HG03060 (cell line): Measurements from ENCODE around the gene SVEP1.

Experiments used
- ATAC-seq: cut with Tn5 transposase; IDR thresholded peaks from one replicate; pipeline ENCODE4 v1.9.1; 2021; ENCODE audit warnings: low read depth, moderate number of reproducible peaks; ENCODE audit not compliant: unreplicated experiment

The SVEP1 gene

GRCh38 chr9:110330484-110331105 is 248.9 kb downstream of the SVEP1 start:
- ATAC-seq, result no peak

DNA sequence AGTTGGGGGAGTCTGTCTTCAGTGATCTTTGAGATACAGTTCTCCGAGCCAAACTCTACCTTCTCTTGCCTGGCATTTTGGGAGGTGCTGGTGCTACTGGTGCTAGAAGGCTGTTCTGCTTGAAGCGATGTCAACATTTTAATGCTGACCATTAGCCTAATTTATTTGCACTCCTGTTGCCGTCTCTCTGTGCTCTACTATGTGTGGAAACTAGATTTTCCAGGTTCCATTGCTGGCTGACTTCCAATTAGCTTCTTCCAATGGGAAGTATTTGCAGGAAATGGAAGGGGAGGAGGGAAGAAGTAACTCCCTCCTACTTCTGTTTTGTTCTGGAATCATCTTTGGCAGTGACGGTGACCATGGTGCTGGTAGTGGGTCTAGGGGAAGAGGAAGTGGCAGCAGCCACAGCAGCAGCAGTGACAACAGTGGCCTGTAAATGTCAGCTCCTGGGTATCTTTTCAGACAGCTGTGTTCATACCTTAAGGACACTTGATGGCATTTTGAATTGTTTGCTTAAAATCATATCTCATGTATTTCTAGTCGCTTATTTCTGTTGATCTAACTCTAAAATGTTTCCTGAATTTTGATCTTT is 249.8 kb downstream of the SVEP1 start:
- no peak for ATAC-seq

- no peak for ATAC-seq
Observed at GRCh38 chr9:110328763-110329162, 250.8 kb downstream of the SVEP1 start.

DNA sequence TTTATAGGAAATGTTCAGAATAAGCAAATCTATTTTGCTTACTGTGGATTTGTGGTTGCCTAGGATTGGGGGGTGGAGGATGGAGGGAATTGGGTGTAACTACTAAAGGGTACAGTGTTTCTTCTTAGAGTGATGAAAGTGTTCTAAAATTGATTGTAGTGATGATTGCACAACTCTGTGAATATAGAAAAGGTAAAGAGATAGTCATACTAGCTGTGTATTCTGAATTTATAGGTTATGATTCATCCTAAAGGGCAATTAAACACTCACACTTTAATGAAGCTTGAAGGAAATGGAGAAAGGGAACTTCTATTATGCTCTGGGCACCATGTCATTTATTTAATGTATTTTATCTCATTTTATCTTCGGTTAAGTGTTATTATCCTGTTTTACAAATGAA is 251.8 kb downstream of the SVEP1 start:
- ATAC-seq, result no peak

DNA sequence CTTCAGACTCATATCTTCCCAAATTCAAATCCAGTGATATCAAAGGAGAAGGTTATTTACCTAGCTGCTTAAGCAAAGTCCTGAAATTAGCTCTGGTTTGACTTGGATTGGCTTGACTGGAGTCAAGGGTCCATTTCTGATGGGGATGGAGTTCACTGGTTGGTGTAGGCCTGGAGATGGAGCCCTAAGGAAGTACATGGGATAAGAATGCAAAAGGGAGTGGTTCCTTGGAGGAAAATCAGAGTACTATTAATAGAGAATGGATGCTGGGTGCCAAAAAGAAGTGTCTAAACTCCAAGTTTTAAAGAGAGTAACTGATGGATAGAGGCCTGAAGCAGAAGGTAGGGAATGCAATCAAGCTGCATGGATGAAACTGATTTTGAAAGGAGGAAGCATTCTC is 255.7 kb downstream of the SVEP1 start:
- ATAC-seq, result no peak

DNA sequence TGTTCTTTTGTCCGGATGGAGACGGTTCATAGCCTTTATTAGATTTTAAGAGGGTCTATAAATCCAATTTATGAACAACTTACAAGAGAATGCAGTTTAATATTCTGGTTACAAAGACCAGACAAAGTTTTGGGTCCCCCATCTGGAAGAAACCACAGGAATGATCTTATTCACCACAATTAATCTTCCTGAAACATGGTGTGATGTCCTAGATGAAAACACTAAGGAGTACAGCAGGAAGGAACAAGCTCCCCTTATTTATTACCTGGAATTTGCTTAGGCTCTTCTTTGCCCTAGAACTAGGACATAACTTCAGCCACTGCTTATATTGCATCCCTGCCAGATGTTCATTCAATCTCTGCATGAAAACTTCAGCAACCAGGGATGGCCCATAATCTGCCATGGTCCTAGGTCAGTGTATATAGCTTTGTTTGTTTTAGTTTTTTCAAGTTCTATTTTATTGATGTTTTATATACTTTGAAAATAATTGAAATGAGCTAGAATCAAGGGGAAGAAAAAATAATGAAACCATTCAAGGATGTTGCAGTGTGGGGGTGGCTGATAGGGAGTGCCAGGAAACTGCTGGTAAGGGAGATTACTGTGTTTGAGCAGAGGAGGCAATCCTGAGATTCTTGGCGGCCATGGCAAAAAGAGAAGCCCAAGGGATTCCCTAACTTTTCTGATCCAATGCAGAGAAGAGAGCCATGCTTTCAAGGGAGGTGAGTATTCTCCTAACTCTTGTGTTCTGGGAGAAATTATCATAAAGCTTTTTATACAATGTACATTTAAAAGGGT is 258.7 kb downstream of the SVEP1 start:
- ATAC-seq, result no peak

DNA sequence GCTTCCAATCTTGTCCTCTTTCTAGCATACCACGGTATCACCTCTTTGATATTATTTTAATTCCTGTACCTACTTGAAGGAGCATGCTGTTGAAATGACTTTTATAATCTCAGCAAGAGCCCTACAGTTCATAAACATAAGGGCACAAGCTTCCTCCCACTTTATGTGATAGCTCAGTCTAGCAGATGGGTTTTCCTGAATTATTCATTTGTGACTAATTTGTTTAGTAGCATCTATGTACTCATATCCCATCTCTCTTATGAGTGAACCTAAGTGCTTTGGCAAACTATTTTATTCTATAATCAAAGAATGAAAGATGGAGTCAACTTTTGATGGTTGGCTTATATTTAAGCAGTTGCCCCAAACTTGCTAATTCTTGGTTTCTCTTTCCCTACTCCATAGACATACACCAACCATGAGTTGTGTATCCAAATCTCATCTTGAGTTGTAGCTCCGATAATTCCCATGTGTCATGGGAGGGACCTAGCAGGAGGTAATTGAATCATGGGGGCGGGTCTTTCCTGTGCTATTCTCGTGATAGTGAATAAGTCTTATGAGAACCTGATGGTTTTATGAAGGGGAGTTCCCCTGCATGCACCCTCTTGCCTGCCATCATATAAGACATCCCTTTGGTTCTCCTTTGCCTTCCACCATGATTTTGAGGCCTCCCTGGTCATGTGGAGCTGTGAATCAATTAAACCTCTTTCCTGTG is 259.6 kb downstream of the SVEP1 start:
- ATAC-seq, result no peak

GRCh38 chr9:110317911-110318310 is 261.6 kb downstream of the SVEP1 start:
- ATAC-seq, result no peak

- ATAC-seq, result no peak
Observed at GRCh38 chr9:110316261-110317075, 263.1 kb downstream of the SVEP1 start.
